SH-SY5Y (cell line): Measurements from ENCODE around the gene COG6.

ENCODE experiments used
- GATA2 ChIP-seq: IDR thresholded peaks from 2 replicates; pipeline ENCODE4 v1.6.1; 2011; ENCODE audit warnings: mild to moderate bottlenecking, low read depth, low read length
- GATA3 ChIP-seq: IDR thresholded peaks from 2 replicates; pipeline ENCODE4 v1.6.1; 2011; ENCODE audit warnings: low read depth, mild to moderate bottlenecking, low read length, moderate library complexity

DNA sequence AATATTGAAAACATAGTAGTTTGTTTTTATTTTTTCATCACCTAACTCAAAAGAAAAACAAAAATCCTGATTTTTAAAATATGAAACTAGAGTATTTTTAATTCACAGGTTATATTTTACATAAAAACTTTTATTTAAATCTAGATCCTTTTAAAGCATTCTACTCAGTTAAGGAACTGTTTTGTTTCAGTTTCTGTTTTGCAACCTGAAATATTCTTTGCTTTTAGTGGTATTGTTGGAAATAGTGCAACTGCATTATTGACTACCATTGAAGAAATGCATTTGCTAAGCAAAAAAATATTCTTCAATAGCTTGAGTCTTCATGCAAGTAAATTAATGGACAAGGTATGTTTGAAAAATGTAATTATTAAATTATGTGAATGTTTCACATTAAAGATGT lies 43.8 kb downstream of the COG6 start:
- TF ChIP-seq GATA2, result no peak
- TF ChIP-seq GATA3, result no peak
